ENCODE data around the gene DPH5.
"Not testable (repeated sequence)": the region's sequence is repeated elsewhere in the genome, so short reads cannot be mapped to it uniquely, and the experiment has no call there.

The DPH5 gene

DNA sequence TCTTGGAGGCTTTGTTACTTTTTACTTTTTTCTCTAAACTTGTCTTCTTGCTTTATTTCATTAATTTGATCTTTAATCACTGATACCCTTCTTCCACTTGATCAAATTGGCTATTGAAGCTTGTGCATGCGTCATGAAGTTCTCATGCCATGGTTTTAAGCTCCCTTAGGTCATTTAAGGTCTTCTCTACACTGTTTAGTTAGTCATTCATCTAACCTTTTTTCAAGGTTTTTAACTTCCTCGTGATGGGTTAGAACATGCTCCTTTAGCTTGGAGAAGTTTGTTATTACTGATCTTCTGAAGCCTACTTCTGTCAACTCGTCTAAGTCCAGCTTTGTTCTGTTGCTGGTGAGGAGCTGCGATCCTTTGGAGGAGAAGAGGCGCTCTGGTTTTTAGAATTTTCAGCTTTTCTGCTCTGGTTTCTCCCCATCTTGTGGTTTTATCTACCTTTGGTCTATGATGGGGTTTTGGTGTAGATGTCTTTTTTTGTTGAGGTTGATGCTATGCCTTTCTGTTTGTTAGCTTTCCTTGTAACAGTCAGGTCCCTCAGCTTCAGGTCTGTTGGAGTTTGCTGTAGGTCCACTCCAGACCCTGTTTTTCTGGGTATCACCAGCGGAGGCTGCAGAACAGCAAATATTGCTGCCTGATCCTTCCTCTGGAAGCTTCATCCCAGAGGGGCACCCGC, 76.7 kb downstream of the DPH5 start:
- H3K4me1 ChIP-seq (ENCODE audit: control insufficient read depth in 2 of 2, insufficient read depth in 2 of 2, low read length in 2 of 2); H3K4me3 ChIP-seq (ENCODE audit: low read length in 2 of 2); H3K27me3 ChIP-seq (ENCODE audit: control insufficient read depth in 2 of 2, insufficient read depth in 2 of 2, low read length in 2 of 2); H3K27ac ChIP-seq (ENCODE audit: low read depth in 2 of 2, low read length in 2 of 2); H3K9ac ChIP-seq (ENCODE audit: low read depth in 1 of 2, low read length in 2 of 2); H3K9me3 ChIP-seq (ENCODE audit: control insufficient read depth in 2 of 2, low read length in 2 of 2); H3K36me3 ChIP-seq (ENCODE audit: control insufficient read depth in 2 of 2, insufficient read depth in 2 of 2, low read length in 2 of 2): not testable (repeated sequence)

GRCh38 chr1:100947816-100948215, 77.8 kb downstream of the DPH5 start:
- H3K27ac ChIP-seq (ENCODE audit: low read depth in 2 of 2, low read length in 2 of 2); H3K36me3 ChIP-seq (ENCODE audit: control insufficient read depth in 2 of 2, insufficient read depth in 2 of 2, low read length in 2 of 2); H3K4me3 ChIP-seq (ENCODE audit: low read length in 2 of 2); H3K4me1 ChIP-seq (ENCODE audit: control insufficient read depth in 2 of 2, insufficient read depth in 2 of 2, low read length in 2 of 2); H3K9ac ChIP-seq (ENCODE audit: low read depth in 1 of 2, low read length in 2 of 2); H3K9me3 ChIP-seq (ENCODE audit: control insufficient read depth in 2 of 2, low read length in 2 of 2); H3K27me3 ChIP-seq (ENCODE audit: control insufficient read depth in 2 of 2, insufficient read depth in 2 of 2, low read length in 2 of 2): not testable (repeated sequence)

- H3K9me3 ChIP-seq (ENCODE audit: control insufficient read depth in 2 of 2, low read length in 2 of 2); H3K36me3 ChIP-seq (ENCODE audit: control insufficient read depth in 2 of 2, insufficient read depth in 2 of 2, low read length in 2 of 2); H3K4me3 ChIP-seq (ENCODE audit: low read length in 2 of 2); H3K9ac ChIP-seq (ENCODE audit: low read depth in 1 of 2, low read length in 2 of 2); H3K27me3 ChIP-seq (ENCODE audit: control insufficient read depth in 2 of 2, insufficient read depth in 2 of 2, low read length in 2 of 2); H3K27ac ChIP-seq (ENCODE audit: low read depth in 2 of 2, low read length in 2 of 2); H3K4me1 ChIP-seq (ENCODE audit: control insufficient read depth in 2 of 2, insufficient read depth in 2 of 2, low read length in 2 of 2): not testable (repeated sequence)
Observed at GRCh38 chr1:100946064-100946463, 79.5 kb downstream of the DPH5 start.

DNA sequence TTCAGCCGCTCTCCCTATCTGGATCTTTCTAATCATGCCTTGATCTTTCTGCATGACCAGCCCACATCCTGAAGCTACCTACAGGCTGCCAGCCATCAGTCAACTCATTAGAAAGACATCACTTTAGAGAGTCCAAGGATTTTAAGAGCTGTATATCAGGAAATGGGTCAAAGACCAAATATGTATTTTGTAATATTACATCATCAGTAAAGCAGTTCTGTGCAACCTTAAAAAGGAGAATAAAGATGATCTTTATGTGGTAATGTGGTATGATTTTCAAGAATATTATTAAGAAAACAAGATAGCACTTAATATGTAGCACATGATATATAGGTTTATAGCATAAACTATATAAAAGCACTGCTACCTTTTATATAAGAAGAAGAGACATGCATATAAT, 82.1 kb downstream of the DPH5 start:
- H3K36me3 ChIP-seq (ENCODE audit: control insufficient read depth in 2 of 2, insufficient read depth in 2 of 2, low read length in 2 of 2), result peaks cover 6 to 13% of the 10 kb centered on the region in 2 donors
- no peaks in the 10 kb centered on the region for H3K27me3 ChIP-seq (ENCODE audit: control insufficient read depth in 2 of 2, insufficient read depth in 2 of 2, low read length in 2 of 2)
- no peaks in the 10 kb centered on the region for H3K9me3 ChIP-seq (ENCODE audit: control insufficient read depth in 2 of 2, low read length in 2 of 2)
- no peak overlapping the region for H3K27ac ChIP-seq (ENCODE audit: low read depth in 2 of 2, low read length in 2 of 2)
- H3K4me1 ChIP-seq (ENCODE audit: control insufficient read depth in 2 of 2, insufficient read depth in 2 of 2, low read length in 2 of 2), result no peaks in the 10 kb centered on the region
- H3K4me3 ChIP-seq (ENCODE audit: low read length in 2 of 2), result no peak overlapping the region
- H3K9ac ChIP-seq (ENCODE audit: low read depth in 1 of 2, low read length in 2 of 2), result no peak overlapping the region

DNA sequence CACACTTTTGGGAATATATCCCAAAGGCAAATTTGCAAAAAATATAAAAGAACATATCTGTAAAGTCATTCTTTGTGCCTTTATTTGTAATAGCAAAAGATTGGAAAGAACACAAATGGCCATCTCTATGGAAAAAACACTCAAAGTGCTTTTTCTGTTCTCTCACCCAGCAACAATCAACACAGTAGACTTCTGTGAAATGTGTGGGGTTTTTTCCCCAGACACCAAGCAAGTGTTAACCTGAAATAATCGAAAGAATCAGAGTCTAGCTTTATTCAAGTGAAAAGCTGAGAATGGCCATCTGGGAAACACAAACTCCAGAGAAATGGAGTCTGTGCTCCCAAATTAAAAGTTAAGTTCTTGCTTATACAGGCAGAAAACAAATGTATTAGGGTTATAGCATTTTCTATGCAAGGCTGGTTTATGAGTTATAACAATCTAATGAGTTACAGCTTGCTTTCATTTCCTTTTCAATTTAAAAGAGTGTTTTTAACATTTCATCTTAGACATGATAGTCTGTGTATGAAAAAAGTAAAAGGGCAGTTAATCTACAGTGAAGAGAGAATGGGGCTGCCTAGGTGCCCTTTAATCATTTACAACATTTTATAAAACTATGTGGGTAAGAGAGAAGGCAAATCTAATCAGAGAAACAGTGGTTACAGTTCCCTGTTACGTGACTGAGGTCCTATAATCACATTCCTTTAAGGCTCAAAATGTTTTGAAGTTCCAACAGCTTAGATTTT, 83.1 kb downstream of the DPH5 start:
- Histone ChIP-seq H3K9me3 (ENCODE audit: control insufficient read depth in 2 of 2, low read length in 2 of 2) (no peaks in the 10 kb centered on the region), H3K27ac (ENCODE audit: low read depth in 2 of 2, low read length in 2 of 2) (no peak overlapping the region), H3K4me3 (ENCODE audit: low read length in 2 of 2) (no peak overlapping the region), H3K36me3 (ENCODE audit: control insufficient read depth in 2 of 2, insufficient read depth in 2 of 2, low read length in 2 of 2) (peaks cover 10 to 16% of the 10 kb centered on the region in 2 donors), H3K27me3 (ENCODE audit: control insufficient read depth in 2 of 2, insufficient read depth in 2 of 2, low read length in 2 of 2) (no peaks in the 10 kb centered on the region), H3K4me1 (ENCODE audit: control insufficient read depth in 2 of 2, insufficient read depth in 2 of 2, low read length in 2 of 2) (no peaks in the 10 kb centered on the region), H3K9ac (ENCODE audit: low read depth in 1 of 2, low read length in 2 of 2) (no peak overlapping the region)

GRCh38 chr1:100941580-100942216, 83.9 kb downstream of the DPH5 start:
- H3K9ac ChIP-seq (ENCODE audit: low read depth in 1 of 2, low read length in 2 of 2), result no peak overlapping the region
- no peaks in the 10 kb centered on the region for H3K9me3 ChIP-seq (ENCODE audit: control insufficient read depth in 2 of 2, low read length in 2 of 2)
- no peaks in the 10 kb centered on the region for H3K4me1 ChIP-seq (ENCODE audit: control insufficient read depth in 2 of 2, insufficient read depth in 2 of 2, low read length in 2 of 2)
- no peak overlapping the region for H3K27ac ChIP-seq (ENCODE audit: low read depth in 2 of 2, low read length in 2 of 2)
- no peak overlapping the region for H3K4me3 ChIP-seq (ENCODE audit: low read length in 2 of 2)
- H3K36me3 ChIP-seq (ENCODE audit: control insufficient read depth in 2 of 2, insufficient read depth in 2 of 2, low read length in 2 of 2), result peaks cover 10 to 16% of the 10 kb centered on the region in 2 donors
- no peaks in the 10 kb centered on the region for H3K27me3 ChIP-seq (ENCODE audit: control insufficient read depth in 2 of 2, insufficient read depth in 2 of 2, low read length in 2 of 2)

GRCh38 chr1:100941098-100941527, 84.5 kb downstream of the DPH5 start:
- Histone ChIP-seq H3K4me1 (ENCODE audit: control insufficient read depth in 2 of 2, insufficient read depth in 2 of 2, low read length in 2 of 2) (no peaks in the 10 kb centered on the region), H3K9ac (ENCODE audit: low read depth in 1 of 2, low read length in 2 of 2) (no peak overlapping the region), H3K9me3 (ENCODE audit: control insufficient read depth in 2 of 2, low read length in 2 of 2) (no peaks in the 10 kb centered on the region), H3K4me3 (ENCODE audit: low read length in 2 of 2) (no peak overlapping the region), H3K36me3 (ENCODE audit: control insufficient read depth in 2 of 2, insufficient read depth in 2 of 2, low read length in 2 of 2) (peaks cover 10 to 18% of the 10 kb centered on the region in 2 donors), H3K27me3 (ENCODE audit: control insufficient read depth in 2 of 2, insufficient read depth in 2 of 2, low read length in 2 of 2) (no peaks in the 10 kb centered on the region), H3K27ac (ENCODE audit: low read depth in 2 of 2, low read length in 2 of 2) (no peak overlapping the region)

Data from mucosa of rectum (tissue), 2 donors.